Adrenal gland (tissue), 12 donors: ENCODE measurements around the gene DRC3. TPM values are rescaled to one million over a fixed set of nuclear protein-coding genes. Genes with fewer than 3 reads are reported as not detected.
A peak's percentile ranks its signal among the peaks of the same experiment; 100 is the strongest.

Experiments
- DNase-seq, 7 donors: peaks; one replicate each; pipeline ENCODE4 v3.0.0-alpha.2; 2019 to 2020
- H3K27ac ChIP-seq, 5 donors: fragments of 200-600 bp; sonication (generic) in 4 of 5; 1 replicate in 3 of 5; 2 replicates in 2 of 5; pipeline versions ENCODE4 v1.5.1 to v1.8.0; 2016 to 2020; ENCODE audit warnings: mild to moderate bottlenecking in 1 of 5
- H3K27me3 ChIP-seq: fragments of 200-600 bp; 2 replicates; pipeline ENCODE4 v1.8.0; 2021
- H3K36me3 ChIP-seq, 2 donors: fragments of 200-600 bp; replicated peaks in 1 of 2; 1 replicate in 1 of 2; 2 replicates in 1 of 2; pipeline versions ENCODE4 v1.5.1 to v1.8.0; 2018 to 2022
- H3K4me1 ChIP-seq, 2 donors: fragments of 200-600 bp; replicated peaks in 1 of 2; 1 replicate in 1 of 2; 2 replicates in 1 of 2; pipeline versions ENCODE4 v1.5.1 to v1.8.0; 2018 to 2021
- H3K4me3 ChIP-seq, 4 donors: fragments of 200-600 bp; sonication (generic) in 3 of 4; one replicate each; pipeline ENCODE4 v1.5.1; 2016 to 2018
- H3K9me3 ChIP-seq, 3 donors: fragments of 200-600 bp; sonication (generic) in 1 of 3; replicated peaks in 1 of 3; 1 replicate in 2 of 3; 2 replicates in 1 of 3; pipeline versions ENCODE4 v1.5.1 to v1.8.0; 2016 to 2021
- POLR2A ChIP-seq, 2 donors: fragments of 450-650 bp; IDR thresholded peaks; one replicate each; pipeline ENCODE4 v1.6.1; 2017; ENCODE audit warnings: antibody characterized with exemption in 2 of 2, mild to moderate bottlenecking in 2 of 2, moderate library complexity in 1 of 2
- WGBS, 4 donors: extraction: QIAGEN DNeasy Blood & Tissue Kit in 2 of 4; methylation state at CpG; one replicate each; pipeline versions ENCODE4 v1.1.5 to v1.1.7; 2013 to 2017; 5-methylcytosine and 5-hydroxymethylcytosine counted together
- intact Hi-C, 2 donors: fragments of 100-400 bp; cut with DNase I; formaldehyde crosslinking; loops; one replicate each; pipeline versions ENCODE4 v1.14.1 to v1.15.0; 2022 to 2023
- polyA plus RNA-seq, 3 donors: library from polyadenylated mRNA; stranded (reverse); fragments of 200-250 nt in 2 of 3; fragments of 350-450 nt in 1 of 3; fragmentation: Illumina TruSeq in 1 of 3; extraction: RNeasy Lipid Tissue Mini Kit (QIAGEN cat#74804) in 1 of 3; gene quantifications; one replicate each; pipeline ENCODE4 v1.2.3, GENCODE V29; 2013 to 2014
- total RNA-seq, 9 donors: library from RNA; depleted of rRNA in 4 of 9; stranded (reverse); fragments of >200 nt in 4 of 9; fragments of 120-200 nt in 1 of 9; fragmentation: NEBNext Ultra II Directional in 1 of 9; extraction: Animal tissue kit (Norgen Biotek cat#: 25700) in 1 of 9; gene quantifications; one replicate each; pipeline versions ENCODE4 v1.1.0 to v1.2.4, GENCODE V29; 2013 to 2023
- TF ChIP-seq, protein P1 (sequence below), 6 experiments: fragments of 450-650 bp in 4 of 6; fragments of 200-600 bp in 2 of 6; sonication (generic) in 1 of 6; IDR thresholded peaks; 1 replicate in 5 of 6; 2 replicates in 1 of 6; pipeline versions ENCODE4 v1.5.1 to v1.8.0; 2016 to 2021; ENCODE audit warnings: antibody characterized with exemption in 6 of 6, mild to moderate bottlenecking in 2 of 6, moderate library complexity in 1 of 6
- donor health status: healthy with polysubstance abuse.
- donor health status: Bipolar disorder and iron deficiency.
- donor health status: DM: yes; HTN: yes; CAD: no.
- donor health status: DM: no; HTN: no; CAD: no.
- donor health status: DM: no; HTN: no; CAD: no.
- donor health status: DM: yes; HTN: yes; CAD: no.

DRC3 gene
- total and polyA plus RNA-seq, 12 donors = 0.17 to 21.3 (median 3.6) TPM

- no peaks in the 10 kb centered on the region for H3K9me3 ChIP-seq
- 75 to 87% (median 84%) methylated on average over 7 to 8 of the region's 8 CpGs for WGBS, 4 donors
- H3K27me3 ChIP-seq = no peaks in the 10 kb centered on the region
- TF ChIP-seq, protein P1, sequence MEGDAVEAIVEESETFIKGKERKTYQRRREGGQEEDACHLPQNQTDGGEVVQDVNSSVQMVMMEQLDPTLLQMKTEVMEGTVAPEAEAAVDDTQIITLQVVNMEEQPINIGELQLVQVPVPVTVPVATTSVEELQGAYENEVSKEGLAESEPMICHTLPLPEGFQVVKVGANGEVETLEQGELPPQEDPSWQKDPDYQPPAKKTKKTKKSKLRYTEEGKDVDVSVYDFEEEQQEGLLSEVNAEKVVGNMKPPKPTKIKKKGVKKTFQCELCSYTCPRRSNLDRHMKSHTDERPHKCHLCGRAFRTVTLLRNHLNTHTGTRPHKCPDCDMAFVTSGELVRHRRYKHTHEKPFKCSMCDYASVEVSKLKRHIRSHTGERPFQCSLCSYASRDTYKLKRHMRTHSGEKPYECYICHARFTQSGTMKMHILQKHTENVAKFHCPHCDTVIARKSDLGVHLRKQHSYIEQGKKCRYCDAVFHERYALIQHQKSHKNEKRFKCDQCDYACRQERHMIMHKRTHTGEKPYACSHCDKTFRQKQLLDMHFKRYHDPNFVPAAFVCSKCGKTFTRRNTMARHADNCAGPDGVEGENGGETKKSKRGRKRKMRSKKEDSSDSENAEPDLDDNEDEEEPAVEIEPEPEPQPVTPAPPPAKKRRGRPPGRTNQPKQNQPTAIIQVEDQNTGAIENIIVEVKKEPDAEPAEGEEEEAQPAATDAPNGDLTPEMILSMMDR (IDR thresholded peaks at IDR 0.05) = no peak
- no peak for TF ChIP-seq POLR2A (IDR thresholded peaks at IDR 0.05)
- intact Hi-C loops = no loop called here
- H3K4me1 ChIP-seq = no peaks in the 10 kb centered on the region
- no peak overlapping the region for H3K27ac ChIP-seq
- no peaks in the 10 kb centered on the region for H3K36me3 ChIP-seq
- DNase-seq = no peak
- H3K4me3 ChIP-seq = no peak overlapping the region
Measured at GRCh38 chr17:18000030-18000408, 27.4 kb downstream of the DRC3 start.

DNA sequence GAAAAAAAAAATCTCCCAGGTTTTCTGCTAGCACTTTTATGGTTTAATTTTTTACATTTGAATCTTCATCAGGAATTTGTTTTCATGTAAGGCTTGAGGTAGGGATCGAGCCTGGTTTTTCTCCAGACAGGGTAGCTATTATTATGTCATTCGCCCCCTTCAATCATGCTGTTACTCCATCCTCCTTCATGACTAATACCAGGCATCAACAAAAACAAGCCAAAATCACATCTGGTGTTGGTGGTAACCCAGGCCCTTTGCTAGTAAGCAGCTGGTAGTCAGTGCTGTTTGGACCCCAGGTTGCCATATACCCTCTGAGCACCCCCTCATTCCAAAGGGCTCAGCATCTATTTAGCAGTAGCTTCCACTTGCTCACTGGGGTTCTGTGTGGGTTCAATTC, 29.5 kb downstream of the DRC3 start:
- Histone ChIP-seq H3K36me3 (no peaks in the 10 kb centered on the region), H3K9me3 (no peaks in the 10 kb centered on the region), H3K4me3 (no peak overlapping the region), H3K27ac (no peak overlapping the region), H3K27me3 (no peaks in the 10 kb centered on the region), H3K4me1 (no peaks in the 10 kb centered on the region)
- TF ChIP-seq POLR2A (IDR thresholded peaks at IDR 0.05) = no peak
- TF ChIP-seq, protein P1 (IDR thresholded peaks at IDR 0.05) = no peak
- intact Hi-C loops = no loop called here
- WGBS, 4 donors = 83 to 100% (median 97%) methylated on average over 2 of the region's 2 CpGs
- DNase-seq = no peak

DNA sequence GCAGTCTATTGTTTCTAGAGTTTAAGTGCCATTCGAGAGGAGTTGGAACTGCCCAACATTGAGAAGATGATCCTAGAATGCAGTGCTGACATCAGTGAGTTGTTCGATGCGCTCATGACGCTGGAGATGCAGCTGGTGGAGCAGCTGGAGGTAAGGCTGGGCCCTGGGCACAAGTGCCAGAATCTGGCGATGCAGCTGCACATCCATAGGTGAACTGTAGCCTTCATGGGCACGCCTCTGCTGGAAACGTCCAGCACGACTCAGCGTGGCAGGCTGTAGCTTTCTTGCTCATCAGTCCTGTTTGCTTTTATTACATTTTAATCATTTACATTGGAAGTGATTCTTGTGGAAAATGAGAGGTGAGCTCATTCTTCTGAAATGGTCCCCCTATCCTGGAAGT, 31.7 kb downstream of the DRC3 start:
- DNase-seq = no peak
- Histone ChIP-seq H3K9me3 (no peaks in the 10 kb centered on the region), H3K4me1 (no peaks in the 10 kb centered on the region), H3K27ac (no peak overlapping the region), H3K36me3 (no peaks in the 10 kb centered on the region), H3K27me3 (no peaks in the 10 kb centered on the region), H3K4me3 (no peak overlapping the region)
- 84 to 90% (median 90%) methylated on average over 8 to 9 of the region's 9 CpGs for WGBS, 4 donors
- intact Hi-C loops = no loop called here
- TF ChIP-seq, protein P1 (IDR thresholded peaks at IDR 0.05) = no peak
- no peak for TF ChIP-seq POLR2A (IDR thresholded peaks at IDR 0.05)

- 78 to 94% (median 92%) methylated on average over 8 to 9 of the region's 9 CpGs for WGBS, 4 donors
- no peaks in the 10 kb centered on the region for H3K4me1 ChIP-seq
- TF ChIP-seq, protein P1 (IDR thresholded peaks at IDR 0.05) = peak in 1 of 6 experiments; percentile 5
- TF ChIP-seq POLR2A (IDR thresholded peaks at IDR 0.05) = no peak
Measured at GRCh38 chr17:18004884-18005305, 32.2 kb downstream of the DRC3 start.

More at GRCh38 chr17:18004884-18005305, 32.2 kb downstream of the DRC3 start:
- DNase-seq = no peak
- Histone ChIP-seq H3K36me3 (no peaks in the 10 kb centered on the region), H3K4me3 (no peak overlapping the region), H3K27me3 (no peaks in the 10 kb centered on the region), H3K9me3 (no peaks in the 10 kb centered on the region), H3K27ac (no peak overlapping the region)
- intact Hi-C loops = no loop called here
